HG02678 (cell line): Measurements from ENCODE around the gene SNAPC3.
"Not testable (repeated sequence)": the region's sequence is repeated elsewhere in the genome, so short reads cannot be mapped to it uniquely, and the experiment has no call there.

Experiments used
- ATAC-seq: cut with Tn5 transposase; IDR thresholded peaks from one replicate; pipeline ENCODE4 v1.9.1; 2021; ENCODE audit warnings: mild to moderate bottlenecking, moderate library complexity; ENCODE audit not compliant: unreplicated experiment

The SNAPC3 gene

DNA sequence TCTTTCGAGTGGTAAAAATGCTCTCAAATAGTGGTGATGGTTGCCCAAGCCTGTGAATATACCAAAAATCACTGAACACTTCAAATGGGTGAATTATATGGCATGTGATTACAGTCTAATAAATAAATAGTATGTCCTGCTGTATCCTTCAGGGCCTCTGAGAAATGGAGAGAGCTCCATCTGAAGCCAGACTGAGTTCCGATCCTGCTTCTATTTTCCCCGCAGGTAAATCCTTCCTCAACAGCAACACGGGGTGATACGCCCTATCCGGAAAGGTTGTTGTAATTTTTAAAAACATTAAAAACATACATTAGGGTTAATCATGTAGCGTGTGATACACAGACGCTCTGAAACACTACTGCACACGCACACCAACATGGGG lies 695 bp upstream of the SNAPC3 start:
- no peak for ATAC-seq

DNA sequence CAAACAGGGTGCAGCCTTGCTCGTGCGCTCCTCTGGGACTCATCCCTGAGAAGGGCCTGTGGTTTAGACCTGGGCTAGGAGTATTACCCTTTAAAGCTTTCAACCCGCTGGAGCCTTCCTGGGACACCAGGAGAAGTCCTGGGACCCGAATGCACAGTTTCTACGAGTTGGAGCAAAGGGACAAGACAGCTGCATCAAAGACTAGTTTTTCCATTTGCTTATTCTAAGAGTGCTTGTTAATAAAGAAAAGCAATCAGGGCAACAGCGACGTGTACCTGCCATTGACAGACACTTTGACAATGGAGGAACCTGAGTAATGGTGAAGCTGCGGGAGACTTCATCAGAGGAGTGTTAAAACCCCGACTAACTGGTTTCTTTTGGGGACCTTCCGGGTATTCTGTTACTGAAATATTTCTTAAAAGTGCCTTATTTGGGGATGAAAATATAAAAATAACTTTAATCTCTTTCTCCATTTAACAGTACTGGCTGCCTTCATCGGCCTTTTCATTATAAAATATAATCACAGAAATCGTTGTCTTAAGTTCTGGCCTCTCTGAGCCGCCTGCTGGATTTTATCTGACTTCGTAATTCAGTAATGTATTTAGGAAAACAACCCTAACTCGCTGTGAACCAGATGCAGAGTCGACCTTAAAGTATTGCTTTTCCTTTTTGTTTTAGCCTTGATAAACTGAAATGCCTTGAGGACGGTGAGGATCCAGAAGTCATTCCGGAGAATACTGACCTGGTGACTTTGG lies 732 bp downstream of the SNAPC3 start:
- no peak for ATAC-seq

DNA sequence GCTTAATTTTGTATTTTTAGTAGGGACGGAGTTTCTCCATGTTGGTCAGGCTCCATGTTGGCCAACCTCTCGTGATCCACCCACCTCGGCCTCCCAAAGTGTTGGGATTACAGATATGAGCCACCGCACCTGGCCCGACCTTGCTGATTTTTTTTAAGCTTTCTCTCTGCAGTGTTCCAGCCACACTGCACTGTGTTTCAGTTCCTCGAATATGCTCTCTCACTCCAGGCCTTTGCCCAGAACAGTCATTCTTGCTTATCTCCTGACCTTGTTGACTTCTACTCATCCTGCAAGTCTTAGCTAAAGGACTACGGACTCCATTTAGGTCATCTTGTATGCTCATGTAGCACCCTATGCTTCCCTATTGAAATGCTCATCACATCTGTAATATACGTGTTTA lies 3.3 kb downstream of the SNAPC3 start:
- ATAC-seq = peak; percentile 35

DNA sequence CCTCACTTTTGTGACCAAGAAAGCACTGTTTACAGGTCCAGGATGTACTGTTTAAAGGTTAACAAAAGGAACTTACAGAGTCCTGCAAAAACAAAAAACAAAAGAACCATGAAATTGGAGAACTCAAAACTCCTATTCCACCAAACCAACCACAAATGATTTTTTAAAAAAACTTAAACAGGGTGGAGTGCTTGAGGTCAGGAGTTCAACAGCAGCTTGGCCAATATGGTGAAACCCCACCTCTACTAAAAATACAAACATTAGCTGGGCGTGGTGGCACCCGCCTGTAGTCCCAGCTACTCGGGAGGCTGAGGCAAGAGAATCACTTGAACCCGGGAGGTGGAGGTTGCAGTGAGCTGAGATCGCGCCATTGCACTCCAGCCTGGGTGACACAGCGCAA lies 5.0 kb downstream of the SNAPC3 start:
- not testable (repeated sequence) for ATAC-seq

DNA sequence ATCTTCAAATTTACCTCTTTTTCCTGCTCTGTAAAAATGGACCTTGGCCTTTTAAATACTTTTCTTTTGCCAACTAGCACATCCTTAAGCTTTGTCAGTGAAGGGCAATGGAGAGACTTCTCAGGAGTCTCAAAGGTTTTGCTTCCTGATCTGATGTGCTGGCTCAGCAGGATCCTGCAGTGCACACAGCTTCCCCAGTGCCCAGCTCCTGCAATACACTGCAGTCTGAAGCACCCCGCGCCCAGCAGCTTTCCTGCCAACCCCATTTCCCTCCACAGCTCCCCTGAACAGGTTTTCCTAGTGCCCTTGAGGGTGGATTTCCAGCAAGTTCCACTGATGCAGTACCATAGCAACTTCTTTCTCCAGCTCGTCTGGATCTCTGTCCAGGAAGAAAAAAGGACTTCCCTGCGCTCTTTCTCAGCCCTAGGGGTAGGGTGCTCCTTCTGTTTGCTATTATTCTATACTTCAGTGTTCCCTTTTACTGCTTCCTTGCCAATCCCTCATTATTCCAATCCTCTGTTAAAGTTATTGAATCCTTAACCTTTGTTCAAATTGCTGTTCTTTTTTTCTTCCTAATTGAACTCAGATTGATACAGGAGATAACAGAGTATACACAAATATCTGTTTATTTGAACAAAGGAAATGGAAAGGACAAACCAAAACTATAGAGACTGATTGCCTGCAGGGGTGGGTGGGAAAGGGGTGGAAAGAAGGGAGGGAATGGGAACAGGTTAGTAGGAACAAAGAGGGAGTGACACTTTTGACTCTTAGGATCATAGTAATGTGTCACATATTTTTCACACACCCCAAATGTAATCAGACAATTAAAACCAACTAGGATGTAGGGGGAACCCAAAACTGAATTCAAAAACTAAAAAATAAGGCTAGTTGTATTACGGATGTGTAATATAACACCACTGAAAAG lies 8.5 kb downstream of the SNAPC3 start:
- no peak for ATAC-seq

DNA sequence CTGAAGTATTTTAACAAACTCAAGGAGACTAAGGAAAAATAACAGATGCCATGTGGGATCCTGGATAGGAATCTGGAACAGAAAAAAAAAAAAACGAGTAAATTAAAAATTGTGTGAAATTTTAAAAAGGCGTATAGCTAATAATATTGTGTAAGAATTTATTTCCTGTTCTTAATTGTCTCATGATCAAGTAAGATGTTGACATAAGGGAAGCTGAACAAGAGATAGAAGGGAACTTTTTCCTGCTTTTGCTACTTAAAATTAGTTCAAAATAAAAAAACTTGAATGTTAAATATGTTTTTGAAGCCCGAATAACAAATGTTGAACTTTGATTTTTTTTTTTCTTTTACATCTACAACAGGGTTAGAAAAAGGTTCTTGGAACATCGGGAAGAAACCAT lies 10.5 kb downstream of the SNAPC3 start:
- ATAC-seq = no peak

DNA sequence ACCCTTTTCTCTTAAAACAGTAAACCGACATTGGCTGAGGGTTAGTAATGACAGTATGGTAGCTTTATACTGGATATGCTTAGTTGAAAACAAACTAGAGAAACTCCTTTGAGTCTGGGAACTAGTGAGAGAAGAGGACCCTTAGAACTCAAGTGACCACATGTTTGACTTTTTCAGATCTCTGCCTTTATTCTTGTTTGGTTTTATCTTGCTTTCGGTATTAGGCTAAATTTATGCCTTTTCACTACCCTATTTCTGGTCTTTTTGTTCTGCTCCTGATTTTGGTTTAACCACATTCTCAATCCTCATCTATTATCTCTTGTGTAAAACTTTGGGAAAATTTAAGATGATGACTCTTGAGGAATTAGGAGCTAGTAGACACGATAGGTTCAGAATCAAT lies 11.0 kb downstream of the SNAPC3 start:
- no peak for ATAC-seq

DNA sequence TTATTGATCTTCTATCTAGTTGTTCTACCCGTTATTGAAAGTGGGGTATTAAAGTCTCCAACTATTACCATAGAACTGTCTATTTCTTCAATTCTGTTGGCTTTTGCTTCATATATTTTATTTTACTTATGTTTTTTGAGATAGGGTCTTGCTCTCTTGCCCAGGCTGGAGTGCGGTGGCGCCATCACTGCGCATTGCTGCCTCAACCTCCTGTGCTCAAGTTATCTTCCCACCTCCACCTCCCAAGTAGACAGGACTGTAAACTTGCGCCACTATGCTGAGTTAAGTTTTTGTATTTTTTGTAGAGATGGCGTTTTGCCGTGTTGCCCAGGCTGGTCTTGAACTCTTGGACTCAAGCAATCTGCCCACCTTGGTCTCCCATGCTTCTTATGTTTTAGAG lies 16.2 kb downstream of the SNAPC3 start:
- ATAC-seq = no peak

DNA sequence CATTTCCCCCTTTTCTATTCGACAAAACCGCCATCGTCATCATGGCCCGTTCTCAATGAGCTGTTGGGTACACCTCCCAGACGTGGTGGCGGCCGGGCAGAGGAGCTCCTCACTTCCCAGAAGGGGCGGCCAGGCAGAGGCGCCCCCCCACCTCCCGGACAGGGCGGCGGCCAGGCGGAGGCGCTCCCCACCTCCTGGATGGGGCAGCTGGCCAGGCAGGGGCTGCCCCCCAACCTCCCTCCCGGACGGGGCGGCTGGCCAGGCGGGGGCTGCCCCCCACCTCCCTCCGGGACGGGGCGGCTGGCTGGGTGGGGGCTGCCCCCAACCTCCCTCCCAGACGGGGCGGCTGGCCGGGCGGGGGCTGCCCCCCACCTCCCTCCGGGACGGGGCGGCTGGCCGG lies 19.2 kb downstream of the SNAPC3 start:
- not testable (repeated sequence) for ATAC-seq

DNA sequence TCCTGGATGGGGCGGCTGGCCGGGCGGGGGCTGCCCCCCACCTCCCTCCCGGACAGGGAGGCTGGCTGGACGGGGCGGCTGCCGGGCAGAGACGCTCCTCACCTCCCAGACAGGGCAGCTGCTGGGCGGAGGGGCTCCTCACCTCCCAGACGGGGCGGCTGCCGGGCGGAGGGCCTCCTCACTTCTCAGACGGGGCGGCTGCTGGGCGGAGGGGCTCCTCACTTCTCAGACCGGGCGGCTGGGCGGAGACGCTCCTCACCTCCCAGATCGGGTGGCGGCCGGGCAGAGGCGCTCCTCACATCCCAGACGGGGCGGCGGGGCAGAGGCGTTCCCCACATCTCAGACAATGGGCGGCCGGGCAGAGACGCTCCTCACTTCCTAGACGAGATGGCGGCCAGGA lies 19.6 kb downstream of the SNAPC3 start:
- not testable (repeated sequence) for ATAC-seq

DNA sequence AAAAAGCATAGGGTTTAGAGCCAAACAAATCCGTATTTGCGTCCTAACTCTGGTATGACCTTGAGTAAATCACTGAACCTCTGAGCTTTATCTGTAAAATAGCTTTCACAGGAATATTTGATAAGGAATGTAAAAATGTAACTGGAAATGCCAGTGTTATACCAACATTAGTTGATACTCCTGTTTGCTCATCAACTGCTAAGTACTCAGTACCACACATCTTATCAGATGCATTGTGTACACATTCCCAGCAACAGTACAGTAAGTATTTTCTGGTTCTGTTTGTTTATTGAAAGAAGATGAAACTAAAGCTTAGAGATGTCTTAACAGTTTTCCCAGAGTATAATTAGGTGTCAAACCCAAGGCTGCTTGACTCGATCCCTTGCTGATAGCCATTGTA lies 21.5 kb downstream of the SNAPC3 start:
- no peak for ATAC-seq

DNA sequence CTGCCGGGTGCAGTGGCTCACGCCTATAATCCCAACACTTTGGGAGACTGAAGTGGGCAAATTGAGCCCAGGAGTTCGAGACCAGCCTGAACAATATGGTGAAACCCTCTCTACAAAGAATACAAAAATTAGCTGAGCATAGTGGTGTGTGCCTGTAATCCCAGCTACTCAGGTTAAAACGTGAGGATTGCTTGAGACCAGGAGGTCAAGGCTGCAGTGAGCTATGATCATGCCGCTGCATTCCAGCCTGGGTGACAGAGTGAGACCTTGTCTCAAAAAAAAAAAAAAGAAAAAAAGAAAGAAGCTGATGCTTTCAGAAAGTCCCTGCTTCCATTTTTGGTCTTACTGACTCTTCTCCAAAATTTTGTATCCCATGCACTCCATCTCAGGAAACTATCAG lies 31.3 kb downstream of the SNAPC3 start:
- ATAC-seq = no peak

DNA sequence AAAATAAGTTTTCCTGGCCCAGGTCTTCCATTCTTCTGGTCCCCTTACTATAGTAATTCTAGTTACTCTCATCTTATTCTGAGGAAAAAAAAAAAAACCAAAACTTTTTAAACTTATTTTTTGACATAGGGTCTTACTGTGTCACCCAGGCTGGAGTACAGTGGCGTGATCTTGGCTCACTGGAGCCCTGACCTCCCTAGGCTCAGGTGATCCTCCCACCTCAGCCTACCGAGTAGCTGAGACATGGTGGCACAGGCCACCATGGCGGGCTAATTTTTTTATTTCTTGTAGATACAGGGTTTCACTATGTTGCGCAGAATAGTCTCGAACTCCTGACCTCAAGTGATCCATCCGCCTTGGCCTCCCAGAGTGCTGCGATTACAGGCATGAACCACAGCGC lies 38.4 kb downstream of the SNAPC3 start:
- no peak for ATAC-seq

DNA sequence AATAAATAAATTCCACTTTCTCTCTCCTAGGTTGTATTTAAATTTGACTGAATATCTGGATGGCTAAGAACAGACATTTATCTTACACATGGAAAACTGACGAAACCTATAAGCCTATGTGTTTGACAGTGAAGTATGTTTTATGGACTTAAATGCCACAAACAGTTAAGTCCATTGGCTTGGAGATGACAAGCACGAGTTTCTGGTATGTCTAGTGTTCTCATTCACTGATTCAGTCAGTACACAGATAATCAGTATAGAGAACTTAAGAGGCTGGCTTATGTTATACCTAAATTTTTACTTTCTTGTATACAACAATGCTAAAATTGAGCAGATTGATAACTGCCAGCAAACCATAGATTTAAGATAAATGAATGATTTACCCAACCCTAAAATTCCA lies 38.9 kb downstream of the SNAPC3 start:
- ATAC-seq = no peak

DNA sequence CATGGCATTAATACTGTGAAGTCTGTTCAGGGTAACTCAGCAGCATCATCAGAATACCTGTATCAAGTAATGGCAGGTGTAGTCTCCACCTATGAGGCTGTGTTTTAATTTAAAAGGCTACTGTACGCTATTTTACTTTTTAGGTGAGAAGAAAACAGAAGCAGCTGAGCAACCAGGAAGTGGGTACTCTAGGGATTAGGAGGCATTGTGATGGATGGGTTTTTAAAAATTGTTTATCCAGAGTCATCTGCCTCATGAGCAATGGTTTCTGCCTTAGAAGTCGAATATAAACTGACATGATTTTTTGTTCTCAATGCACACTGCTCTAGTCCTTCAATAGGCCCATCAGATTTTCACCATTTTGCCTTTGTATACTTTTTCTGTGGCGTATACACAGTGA lies 45.5 kb downstream of the SNAPC3 start:
- no peak for ATAC-seq

DNA sequence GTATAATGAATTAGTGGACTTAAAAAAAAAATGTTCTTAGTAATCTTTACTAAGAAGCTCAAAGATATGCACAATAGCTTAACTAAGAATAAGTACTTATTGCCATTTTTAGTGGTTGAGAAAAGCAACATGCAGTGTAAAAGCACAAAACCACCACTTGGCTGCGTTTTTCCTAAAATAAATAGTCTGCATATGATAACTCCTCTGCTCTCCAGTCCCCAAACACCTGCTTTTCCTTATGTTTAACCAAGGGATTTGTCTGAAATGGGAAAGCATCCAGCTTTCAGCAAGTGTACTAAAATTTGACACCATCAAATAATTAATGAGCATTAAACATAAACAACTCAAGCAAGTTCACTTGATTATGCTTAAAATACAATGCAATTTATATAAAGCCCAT lies 46.7 kb downstream of the SNAPC3 start:
- no peak for ATAC-seq

DNA sequence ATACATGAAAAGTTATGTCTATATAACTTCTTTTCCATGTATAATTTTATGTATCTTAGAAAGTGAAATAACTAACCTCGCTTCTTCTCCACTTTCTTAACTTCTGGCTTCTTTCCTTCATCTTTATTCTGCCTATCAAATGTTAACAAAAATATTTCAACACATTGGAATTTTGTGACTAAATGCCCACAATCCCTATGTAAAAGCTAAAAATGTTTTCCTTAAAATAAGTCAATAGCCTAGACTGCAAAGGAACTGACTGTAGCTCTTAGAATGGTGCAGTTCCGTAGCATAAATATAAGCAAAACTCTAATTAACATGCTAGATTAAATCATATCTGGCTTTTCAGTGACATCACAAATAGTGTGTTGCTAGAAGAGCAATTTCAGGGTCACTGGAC lies 47.2 kb downstream of the SNAPC3 start:
- no peak for ATAC-seq

DNA sequence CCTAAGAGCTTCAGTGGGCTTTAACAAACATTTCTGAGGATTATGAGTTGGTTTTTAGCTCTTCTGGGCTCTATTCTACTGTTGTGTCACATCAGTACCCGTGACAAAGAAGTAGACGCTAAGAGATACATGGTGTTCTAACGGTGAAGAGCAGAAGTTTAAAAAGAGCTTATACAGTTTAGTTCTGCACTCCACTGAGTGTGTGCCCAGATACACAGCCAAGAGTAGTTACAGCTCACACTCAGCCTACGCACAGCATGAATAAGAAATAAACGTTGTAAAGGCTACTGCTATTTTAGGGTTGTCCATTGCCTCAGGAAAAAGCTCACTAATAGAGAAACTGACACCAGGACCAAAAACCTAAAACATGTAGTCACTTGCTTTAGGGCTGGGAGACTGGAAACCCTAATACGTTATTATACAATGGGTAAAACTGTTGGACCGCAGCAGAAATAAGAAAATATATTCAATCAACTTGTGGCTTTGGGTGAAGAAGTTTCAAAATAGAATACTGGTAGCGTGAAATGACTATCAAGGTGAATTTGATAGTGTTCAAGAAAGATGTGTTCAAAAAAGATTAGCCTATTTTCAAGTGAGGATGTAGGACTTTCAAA lies 53.4 kb downstream of the SNAPC3 start:
- ATAC-seq = no peak

DNA sequence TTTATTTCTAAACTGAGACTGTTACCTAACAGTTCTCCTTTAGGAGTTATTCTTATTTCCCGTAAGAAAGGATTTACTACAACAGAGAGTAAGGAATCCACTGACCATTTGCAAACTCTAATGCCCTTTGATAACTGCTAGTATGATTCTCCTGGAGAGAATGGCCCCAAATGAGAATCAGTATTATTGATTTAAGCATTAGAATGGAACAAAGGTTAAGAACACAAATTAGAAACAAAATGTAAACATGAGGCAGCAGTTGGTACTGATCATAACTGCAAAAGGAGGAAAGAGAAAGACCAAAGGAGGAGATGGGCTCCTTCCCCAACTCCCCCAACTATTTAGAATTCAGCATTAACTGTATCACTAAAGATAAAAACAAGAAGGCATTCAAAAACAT lies 57.4 kb downstream of the SNAPC3 start:
- ATAC-seq = no peak

DNA sequence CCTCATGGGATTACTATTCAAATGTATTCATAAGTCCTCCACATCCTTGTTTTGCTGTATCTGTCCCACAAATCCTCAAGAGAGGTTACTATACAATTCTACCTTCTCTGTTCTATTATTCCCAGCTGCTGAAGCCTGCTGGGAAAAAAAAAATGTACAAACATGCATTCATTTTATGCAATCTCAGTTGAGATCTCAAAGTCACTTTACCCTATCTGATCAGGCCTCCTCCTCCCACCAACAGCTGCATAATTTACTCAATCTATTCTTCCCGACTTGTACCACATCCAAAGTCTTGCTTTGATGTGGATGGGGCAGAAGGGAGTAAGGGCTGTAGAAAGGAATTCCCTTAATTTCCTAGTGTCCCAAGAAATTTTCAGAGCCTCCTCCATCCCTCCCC lies 59.5 kb downstream of the SNAPC3 start:
- no peak for ATAC-seq

DNA sequence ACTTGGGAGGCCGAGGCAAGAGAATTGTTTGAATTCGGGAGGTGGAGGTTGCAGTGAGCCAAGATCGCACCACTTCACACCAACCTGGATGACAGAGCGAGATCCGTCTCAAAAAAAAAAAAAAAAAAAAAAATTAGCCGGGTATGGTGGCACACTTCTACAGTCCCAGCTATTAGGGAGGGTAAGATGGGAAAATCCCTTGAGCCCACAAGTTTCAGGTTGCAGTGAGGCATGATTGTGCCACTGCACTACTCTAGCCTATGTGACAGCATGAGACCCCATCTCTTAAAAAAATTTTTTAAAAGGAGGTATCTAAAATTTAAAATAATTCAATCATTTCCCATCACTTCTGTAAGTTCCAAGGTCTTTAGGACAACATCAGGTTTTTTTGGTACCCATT lies 62.1 kb downstream of the SNAPC3 start:
- no peak for ATAC-seq
